ENCODE measurements around the gene STARD6. TPM values are rescaled to one million over a fixed set of nuclear protein-coding genes. Genes with fewer than 3 reads are reported as not detected.

Gene STARD6
- total RNA-seq, 1 donor: not detected

DNA sequence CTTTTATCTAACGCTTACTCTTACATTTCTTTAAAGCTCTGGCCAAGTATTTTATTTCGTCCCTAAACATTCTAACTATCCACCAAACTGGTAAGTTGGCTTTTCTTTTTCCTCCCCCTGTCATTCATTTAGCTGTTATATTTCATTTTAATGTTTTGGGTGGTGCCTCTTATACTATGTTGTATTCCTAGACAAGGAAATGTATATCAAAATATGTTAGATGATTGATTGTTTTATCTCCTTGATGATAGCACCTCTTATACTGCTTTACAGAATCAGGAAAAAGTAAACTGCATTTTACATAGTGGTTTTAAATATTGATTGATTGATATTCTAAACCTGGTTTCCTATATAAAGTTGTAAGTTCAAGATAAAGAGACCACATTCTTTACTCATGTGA, 24.0 kb upstream of the STARD6 start:
- DNase-seq (ENCODE audit: low read depth): no peak
- H3K4me3 ChIP-seq (ENCODE audit: low read depth, low read length): no peak overlapping the region
- TF ChIP-seq CTCF (IDR thresholded peaks at IDR 0.05; ENCODE audit: insufficient read depth, low read length): no peak

DNA sequence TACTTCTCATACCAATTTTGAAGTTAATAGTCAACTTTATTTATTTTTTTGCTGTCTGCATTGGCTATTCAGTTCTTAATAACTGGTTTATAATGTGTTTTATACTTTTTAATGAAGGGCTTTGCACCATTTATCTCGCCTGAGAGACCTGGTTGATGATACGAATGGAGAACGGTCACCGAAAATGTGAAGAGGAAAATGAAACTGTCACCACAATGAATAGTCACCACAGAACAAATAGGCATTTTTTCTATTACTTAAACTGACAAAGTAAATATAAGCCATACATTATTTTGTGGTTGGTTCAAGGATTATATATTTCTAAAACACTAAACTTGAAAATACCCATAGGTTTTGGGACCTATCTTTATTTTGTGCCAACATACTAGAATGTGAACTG, 20.4 kb upstream of the STARD6 start:
- DNase-seq (ENCODE audit: low read depth): no peak
- H3K4me3 ChIP-seq (ENCODE audit: low read depth, low read length): no peak overlapping the region
- TF ChIP-seq CTCF (IDR thresholded peaks at IDR 0.05; ENCODE audit: insufficient read depth, low read length): no peak

DNA sequence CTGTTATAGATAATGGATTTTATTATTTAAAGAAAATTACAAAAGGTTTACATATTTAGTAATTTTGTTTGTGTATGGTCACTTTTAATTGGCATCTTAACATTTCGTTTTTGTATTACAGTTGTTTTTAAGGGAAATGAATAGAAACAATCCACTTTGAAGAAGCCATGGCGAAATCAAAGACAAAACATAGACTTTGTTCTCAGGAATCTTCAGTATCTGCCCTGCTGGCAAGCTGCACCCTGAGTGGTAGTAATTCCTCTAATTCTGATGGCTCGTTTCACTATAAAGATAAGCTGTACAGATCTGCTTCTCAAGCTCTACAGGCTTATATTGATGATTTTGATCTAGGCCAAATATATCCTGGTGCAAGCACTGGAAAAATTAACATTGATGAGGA, 2.7 kb upstream of the STARD6 start:
- no peak overlapping the region for H3K4me3 ChIP-seq (ENCODE audit: low read depth, low read length)
- TF ChIP-seq CTCF (IDR thresholded peaks at IDR 0.05; ENCODE audit: insufficient read depth, low read length): no peak
- DNase-seq (ENCODE audit: low read depth): peak; percentile 16

DNA sequence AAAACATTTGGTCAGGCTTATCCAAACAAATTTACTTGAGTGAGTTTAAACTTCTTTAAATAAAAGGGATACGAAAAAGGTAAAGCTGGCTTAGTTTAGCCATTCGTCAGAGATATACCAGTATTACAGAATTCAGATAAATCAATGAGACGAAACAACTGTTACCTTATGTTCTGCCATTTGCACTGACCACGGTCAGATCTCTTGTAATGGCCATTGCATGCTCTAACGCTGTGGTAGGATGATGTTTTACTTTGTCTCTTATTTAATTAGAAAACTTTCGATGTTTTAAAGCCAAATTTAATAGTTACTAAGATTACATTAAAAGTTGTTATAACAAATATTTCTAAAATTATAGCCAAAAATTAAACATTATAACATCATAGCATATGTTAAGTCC, 1.6 kb upstream of the STARD6 start:
- TF ChIP-seq CTCF (IDR thresholded peaks at IDR 0.05; ENCODE audit: insufficient read depth, low read length): no peak
- H3K4me3 ChIP-seq (ENCODE audit: low read depth, low read length): peak overlapping the region; percentile 93
- DNase-seq (ENCODE audit: low read depth): peak; percentile 15

DNA sequence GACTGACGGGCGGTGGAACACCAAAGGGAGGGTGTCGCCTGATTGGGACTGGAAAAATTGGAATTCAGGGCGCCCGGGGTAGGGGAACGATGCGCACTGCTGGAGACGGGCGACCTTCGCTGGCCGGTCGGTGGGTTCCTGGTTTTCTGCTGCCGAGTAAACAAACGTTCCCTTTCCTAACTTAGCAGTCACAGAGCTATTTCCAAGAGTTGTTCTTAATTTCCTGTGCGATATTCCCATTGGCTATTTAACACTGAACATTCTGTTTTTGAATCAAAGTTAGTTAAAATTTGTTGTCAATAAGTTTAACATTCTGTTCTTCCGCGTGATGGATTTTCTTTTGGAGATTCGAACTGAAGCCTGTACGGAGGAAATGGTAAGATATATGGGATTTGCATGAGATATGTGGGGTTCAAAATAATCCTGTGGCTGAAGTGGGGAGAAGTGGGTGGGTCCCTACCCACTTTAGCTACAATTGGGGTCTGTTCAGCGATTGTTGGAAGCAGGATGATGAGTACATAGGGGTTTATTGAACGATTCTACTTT, 910 bp upstream of the STARD6 start:
- TF ChIP-seq CTCF (IDR thresholded peaks at IDR 0.05; ENCODE audit: insufficient read depth, low read length): no peak
- DNase-seq (ENCODE audit: low read depth): peak; percentile 31
- peak overlapping the region; percentile 93 for H3K4me3 ChIP-seq (ENCODE audit: low read depth, low read length)

DNA sequence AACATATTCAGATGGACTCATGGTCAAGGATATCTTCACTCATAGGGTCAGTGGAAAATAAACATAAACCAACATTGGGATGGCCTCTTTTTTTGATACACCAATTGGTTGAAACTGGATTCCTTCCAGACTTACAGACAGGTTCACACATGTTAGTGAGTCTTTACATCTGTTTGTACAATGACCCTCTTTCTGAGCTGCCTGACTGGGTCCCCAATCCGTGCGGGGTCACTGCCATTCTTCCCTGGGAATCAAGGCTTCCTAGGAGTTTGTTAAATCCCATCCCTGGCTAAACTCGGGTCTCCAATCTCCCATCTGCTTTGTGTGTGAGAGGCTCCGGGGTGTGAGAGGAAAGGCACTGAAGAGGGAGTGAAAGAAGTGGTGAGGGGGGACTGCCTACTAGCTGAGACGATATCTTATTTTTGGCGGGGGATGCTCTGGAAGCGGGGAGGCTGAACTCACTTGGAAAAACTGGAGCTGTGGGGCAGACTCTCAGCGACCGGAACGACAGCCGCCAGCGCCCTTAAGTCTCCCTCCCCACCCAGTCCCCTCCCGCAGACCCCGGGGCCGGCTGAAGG, 487 bp downstream of the STARD6 start:
- H3K4me3 ChIP-seq (ENCODE audit: low read depth, low read length): peak overlapping the region; percentile 93
- no peak for TF ChIP-seq CTCF (IDR thresholded peaks at IDR 0.05; ENCODE audit: insufficient read depth, low read length)
- DNase-seq (ENCODE audit: low read depth): no peak

DNA sequence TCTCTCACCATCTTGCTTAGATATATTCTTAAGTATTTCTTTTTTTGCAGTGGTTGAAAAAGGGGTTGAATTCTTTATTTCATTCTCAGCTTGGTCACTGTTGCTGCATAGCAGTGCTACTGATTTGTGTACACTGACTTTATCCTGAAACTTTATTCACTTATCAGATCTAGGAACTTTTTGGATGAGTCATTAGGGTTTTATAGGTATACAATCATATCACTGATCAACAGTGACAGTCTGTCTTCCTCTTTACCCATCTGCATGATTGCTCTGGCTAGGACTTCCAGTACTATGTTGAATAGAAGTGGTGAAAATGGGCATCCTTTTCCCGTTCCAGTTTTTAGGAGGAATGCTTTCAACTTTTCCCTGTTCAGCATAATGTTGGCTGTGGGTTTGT, 6.5 kb downstream of the STARD6 start:
- H3K4me3 ChIP-seq (ENCODE audit: low read depth, low read length): no peak overlapping the region
- no peak for DNase-seq (ENCODE audit: low read depth)
- TF ChIP-seq CTCF (IDR thresholded peaks at IDR 0.05; ENCODE audit: insufficient read depth, low read length): no peak
